SK-N-SH (cell line): Measurements from ENCODE around the gene GHRH.

Source experiments
- EP300 ChIP-seq, 2 experiments: IDR thresholded peaks; 2 replicates each; pipeline versions ENCODE4 v1.4.0 to v1.6.1; 2012; ENCODE audit warnings: borderline replicate concordance in 1 of 2, low read depth in 1 of 2, low read length in 1 of 2
- GABPA ChIP-seq: IDR thresholded peaks from 2 replicates; pipeline ENCODE4 v1.4.0; 2012; ENCODE audit warnings: low read depth, mild to moderate bottlenecking
- JUND ChIP-seq: IDR thresholded peaks from 2 replicates; pipeline ENCODE4 v1.4.0; 2012
- NFIC ChIP-seq: IDR thresholded peaks from 2 replicates; pipeline ENCODE4 v1.4.0; 2012; ENCODE audit warnings: borderline replicate concordance
- RAD21 ChIP-seq: IDR thresholded peaks from 2 replicates; pipeline ENCODE4 v1.6.1; 2012; ENCODE audit warnings: mild to moderate bottlenecking, low read length
- RCOR1 ChIP-seq: fragments of 150-350 bp; IDR thresholded peaks from 2 replicates; pipeline ENCODE4 v1.6.1; 2017; ENCODE audit warnings: antibody characterized with exemption, low read length
- RFX5 ChIP-seq: IDR thresholded peaks from 2 replicates; pipeline ENCODE4 v1.6.1; 2012; ENCODE audit warnings: mild to moderate bottlenecking, improper control_type of control experiment, low read length
- TCF12 ChIP-seq: IDR thresholded peaks from 2 replicates; pipeline ENCODE4 v1.4.0; 2012
- TF ChIP-seq, protein P1 (sequence below): fragments of 200-600 bp; sonication (generic); IDR thresholded peaks from 2 replicates; pipeline ENCODE4 v1.6.1; 2017; ENCODE audit warnings: antibody characterized with exemption, mild to moderate bottlenecking, moderate library complexity
- TF ChIP-seq, protein P2 (sequence below): fragments of 150-350 bp; IDR thresholded peaks from 2 replicates; pipeline ENCODE4 v1.6.1; 2016; ENCODE audit warnings: mild to moderate bottlenecking, low read depth, low read length
- TF ChIP-seq, protein P3 (sequence below): fragments of 150-350 bp; IDR thresholded peaks from 2 replicates; pipeline ENCODE4 v1.6.1; 2017; ENCODE audit warnings: antibody characterized with exemption, low read length, low read depth, borderline replicate concordance
- TF ChIP-seq, protein P4 (sequence below): IDR thresholded peaks from 2 replicates; pipeline ENCODE4 v1.6.1; 2012; ENCODE audit warnings: mild to moderate bottlenecking, low read depth, low read length, moderate library complexity

DNA sequence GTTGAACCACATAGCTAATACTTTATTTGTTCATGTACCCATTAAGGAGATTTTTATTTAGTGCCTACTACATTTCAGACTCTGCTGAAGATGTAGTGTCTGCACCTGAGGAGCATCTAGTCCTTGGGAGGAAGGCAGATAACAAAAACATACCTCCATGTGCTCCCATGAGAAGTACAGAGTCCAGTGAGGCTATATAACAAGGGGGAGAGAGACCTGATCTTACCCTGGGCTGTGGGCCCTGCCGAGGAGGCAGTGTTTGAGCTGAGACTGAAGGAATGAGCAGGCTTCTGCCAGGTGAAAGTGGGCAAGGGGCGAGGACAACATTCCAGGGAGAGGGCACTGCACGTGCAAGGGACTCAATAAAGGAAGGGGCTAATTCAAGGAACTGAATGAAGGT lies 39.9 kb upstream of the GHRH start:
- TF ChIP-seq, protein P1, sequence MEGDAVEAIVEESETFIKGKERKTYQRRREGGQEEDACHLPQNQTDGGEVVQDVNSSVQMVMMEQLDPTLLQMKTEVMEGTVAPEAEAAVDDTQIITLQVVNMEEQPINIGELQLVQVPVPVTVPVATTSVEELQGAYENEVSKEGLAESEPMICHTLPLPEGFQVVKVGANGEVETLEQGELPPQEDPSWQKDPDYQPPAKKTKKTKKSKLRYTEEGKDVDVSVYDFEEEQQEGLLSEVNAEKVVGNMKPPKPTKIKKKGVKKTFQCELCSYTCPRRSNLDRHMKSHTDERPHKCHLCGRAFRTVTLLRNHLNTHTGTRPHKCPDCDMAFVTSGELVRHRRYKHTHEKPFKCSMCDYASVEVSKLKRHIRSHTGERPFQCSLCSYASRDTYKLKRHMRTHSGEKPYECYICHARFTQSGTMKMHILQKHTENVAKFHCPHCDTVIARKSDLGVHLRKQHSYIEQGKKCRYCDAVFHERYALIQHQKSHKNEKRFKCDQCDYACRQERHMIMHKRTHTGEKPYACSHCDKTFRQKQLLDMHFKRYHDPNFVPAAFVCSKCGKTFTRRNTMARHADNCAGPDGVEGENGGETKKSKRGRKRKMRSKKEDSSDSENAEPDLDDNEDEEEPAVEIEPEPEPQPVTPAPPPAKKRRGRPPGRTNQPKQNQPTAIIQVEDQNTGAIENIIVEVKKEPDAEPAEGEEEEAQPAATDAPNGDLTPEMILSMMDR: no peak
- TF ChIP-seq EP300 (IDR thresholded peaks at IDR 0.05; ENCODE audit: borderline replicate concordance in 1 of 2, low read depth in 1 of 2, low read length in 1 of 2): no peak
- TF ChIP-seq TCF12: no peak
- no peak for TF ChIP-seq JUND
- TF ChIP-seq RCOR1: no peak
- TF ChIP-seq, protein P2, sequence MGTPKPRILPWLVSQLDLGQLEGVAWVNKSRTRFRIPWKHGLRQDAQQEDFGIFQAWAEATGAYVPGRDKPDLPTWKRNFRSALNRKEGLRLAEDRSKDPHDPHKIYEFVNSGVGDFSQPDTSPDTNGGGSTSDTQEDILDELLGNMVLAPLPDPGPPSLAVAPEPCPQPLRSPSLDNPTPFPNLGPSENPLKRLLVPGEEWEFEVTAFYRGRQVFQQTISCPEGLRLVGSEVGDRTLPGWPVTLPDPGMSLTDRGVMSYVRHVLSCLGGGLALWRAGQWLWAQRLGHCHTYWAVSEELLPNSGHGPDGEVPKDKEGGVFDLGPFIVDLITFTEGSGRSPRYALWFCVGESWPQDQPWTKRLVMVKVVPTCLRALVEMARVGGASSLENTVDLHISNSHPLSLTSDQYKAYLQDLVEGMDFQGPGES: no peak
- TF ChIP-seq RFX5: no peak
- TF ChIP-seq NFIC: no peak
- TF ChIP-seq, protein P3, sequence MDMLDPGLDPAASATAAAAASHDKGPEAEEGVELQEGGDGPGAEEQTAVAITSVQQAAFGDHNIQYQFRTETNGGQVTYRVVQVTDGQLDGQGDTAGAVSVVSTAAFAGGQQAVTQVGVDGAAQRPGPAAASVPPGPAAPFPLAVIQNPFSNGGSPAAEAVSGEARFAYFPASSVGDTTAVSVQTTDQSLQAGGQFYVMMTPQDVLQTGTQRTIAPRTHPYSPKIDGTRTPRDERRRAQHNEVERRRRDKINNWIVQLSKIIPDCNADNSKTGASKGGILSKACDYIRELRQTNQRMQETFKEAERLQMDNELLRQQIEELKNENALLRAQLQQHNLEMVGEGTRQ: no peak
- no peak for TF ChIP-seq GABPA
- TF ChIP-seq, protein P4, sequence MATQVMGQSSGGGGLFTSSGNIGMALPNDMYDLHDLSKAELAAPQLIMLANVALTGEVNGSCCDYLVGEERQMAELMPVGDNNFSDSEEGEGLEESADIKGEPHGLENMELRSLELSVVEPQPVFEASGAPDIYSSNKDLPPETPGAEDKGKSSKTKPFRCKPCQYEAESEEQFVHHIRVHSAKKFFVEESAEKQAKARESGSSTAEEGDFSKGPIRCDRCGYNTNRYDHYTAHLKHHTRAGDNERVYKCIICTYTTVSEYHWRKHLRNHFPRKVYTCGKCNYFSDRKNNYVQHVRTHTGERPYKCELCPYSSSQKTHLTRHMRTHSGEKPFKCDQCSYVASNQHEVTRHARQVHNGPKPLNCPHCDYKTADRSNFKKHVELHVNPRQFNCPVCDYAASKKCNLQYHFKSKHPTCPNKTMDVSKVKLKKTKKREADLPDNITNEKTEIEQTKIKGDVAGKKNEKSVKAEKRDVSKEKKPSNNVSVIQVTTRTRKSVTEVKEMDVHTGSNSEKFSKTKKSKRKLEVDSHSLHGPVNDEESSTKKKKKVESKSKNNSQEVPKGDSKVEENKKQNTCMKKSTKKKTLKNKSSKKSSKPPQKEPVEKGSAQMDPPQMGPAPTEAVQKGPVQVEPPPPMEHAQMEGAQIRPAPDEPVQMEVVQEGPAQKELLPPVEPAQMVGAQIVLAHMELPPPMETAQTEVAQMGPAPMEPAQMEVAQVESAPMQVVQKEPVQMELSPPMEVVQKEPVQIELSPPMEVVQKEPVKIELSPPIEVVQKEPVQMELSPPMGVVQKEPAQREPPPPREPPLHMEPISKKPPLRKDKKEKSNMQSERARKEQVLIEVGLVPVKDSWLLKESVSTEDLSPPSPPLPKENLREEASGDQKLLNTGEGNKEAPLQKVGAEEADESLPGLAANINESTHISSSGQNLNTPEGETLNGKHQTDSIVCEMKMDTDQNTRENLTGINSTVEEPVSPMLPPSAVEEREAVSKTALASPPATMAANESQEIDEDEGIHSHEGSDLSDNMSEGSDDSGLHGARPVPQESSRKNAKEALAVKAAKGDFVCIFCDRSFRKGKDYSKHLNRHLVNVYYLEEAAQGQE: no peak
- no peak for TF ChIP-seq RAD21
